Stimulated activated naive CD8-positive, alpha-beta T cell treated with anti-CD3 and anti-CD28 coated beads, Interleukin-15, Interleukin-2, amounts not matched to agents 100 ng/mL and 50 ng/mL, for 24 hours (primary cell): ENCODE measurements around the gene CBX7.

Experiments used
- H3K27ac Mint-ChIP-seq: one replicate; pipeline ENCODE4 v1.8.0; 2021; ENCODE audit warnings: mild to moderate bottlenecking, mixed read lengths
- H3K27me3 Mint-ChIP-seq: one replicate; pipeline ENCODE4 v1.8.0; 2021; ENCODE audit warnings: mixed read lengths
- H3K36me3 Mint-ChIP-seq: one replicate; pipeline ENCODE4 v1.8.0; 2021; ENCODE audit warnings: low read depth, mixed read lengths
- H3K4me1 Mint-ChIP-seq: one replicate; pipeline ENCODE4 v1.8.0; 2021; ENCODE audit warnings: low read depth, mixed read lengths
- H3K4me3 Mint-ChIP-seq: one replicate; pipeline ENCODE4 v1.8.0; 2021; ENCODE audit warnings: mild to moderate bottlenecking, mixed read lengths
- H3K9me3 Mint-ChIP-seq: one replicate; pipeline ENCODE4 v1.8.0; 2021; ENCODE audit warnings: mixed read lengths

The CBX7 gene

GRCh38 chr22:39152511-39153219 lies at the start of gene CBX7:
Gene CBX7, minus strand, starts transcription at chr22:39152680. Its CDS starts 236 bp downstream, at chr22:39152444.
- Mint-ChIP-seq H3K36me3 (peaks cover 10% of the 10 kb centered on the region), H3K4me1 (peaks cover 47% of the 10 kb centered on the region), H3K4me3 (peak within 1 kb of the TSS; percentile 84), H3K27me3 (peaks cover 16% of the 10 kb centered on the region), H3K27ac (peak within 1 kb of the TSS; percentile 68), H3K9me3 (no peaks in the 10 kb centered on the region)

- no peak overlapping the region for H3K27ac Mint-ChIP-seq
- H3K36me3 Mint-ChIP-seq = no peaks in the 10 kb centered on the region
- no peaks in the 10 kb centered on the region for H3K9me3 Mint-ChIP-seq
- no peaks in the 10 kb centered on the region for H3K4me1 Mint-ChIP-seq
- peaks cover 6% of the 10 kb centered on the region for H3K27me3 Mint-ChIP-seq
- H3K4me3 Mint-ChIP-seq = no peak overlapping the region
Observed at GRCh38 chr22:39197578-39197977, 45.1 kb upstream of the CBX7 start.

GRCh38 chr22:39194098-39194497 lies 41.6 kb upstream of the CBX7 start:
- Mint-ChIP-seq H3K4me1 (no peaks in the 10 kb centered on the region), H3K27me3 (peaks cover 6% of the 10 kb centered on the region), H3K9me3 (no peaks in the 10 kb centered on the region), H3K4me3 (no peak overlapping the region), H3K36me3 (no peaks in the 10 kb centered on the region), H3K27ac (no peak overlapping the region)

- H3K4me3 Mint-ChIP-seq = no peak overlapping the region
- H3K27me3 Mint-ChIP-seq = no peaks in the 10 kb centered on the region
- no peaks in the 10 kb centered on the region for H3K9me3 Mint-ChIP-seq
- no peaks in the 10 kb centered on the region for H3K4me1 Mint-ChIP-seq
- H3K27ac Mint-ChIP-seq = no peak overlapping the region
- H3K36me3 Mint-ChIP-seq = no peaks in the 10 kb centered on the region
Observed at GRCh38 chr22:39188809-39189208, 36.3 kb upstream of the CBX7 start.

GRCh38 chr22:39185601-39186012 lies 33.1 kb upstream of the CBX7 start:
- Mint-ChIP-seq H3K4me3 (no peak overlapping the region), H3K4me1 (no peaks in the 10 kb centered on the region), H3K27ac (no peak overlapping the region), H3K9me3 (peaks cover 3% of the 10 kb centered on the region), H3K27me3 (no peaks in the 10 kb centered on the region), H3K36me3 (no peaks in the 10 kb centered on the region)

- Mint-ChIP-seq H3K4me3 (no peak overlapping the region), H3K36me3 (no peaks in the 10 kb centered on the region), H3K27ac (no peak overlapping the region), H3K27me3 (no peaks in the 10 kb centered on the region), H3K4me1 (no peaks in the 10 kb centered on the region), H3K9me3 (peaks cover 3% of the 10 kb centered on the region)
Observed at GRCh38 chr22:39184586-39185577, 32.4 kb upstream of the CBX7 start.

GRCh38 chr22:39183991-39184585 lies 31.6 kb upstream of the CBX7 start:
- no peaks in the 10 kb centered on the region for H3K27me3 Mint-ChIP-seq
- H3K27ac Mint-ChIP-seq = no peak overlapping the region
- no peaks in the 10 kb centered on the region for H3K36me3 Mint-ChIP-seq
- peaks cover 3% of the 10 kb centered on the region for H3K9me3 Mint-ChIP-seq
- H3K4me3 Mint-ChIP-seq = no peak overlapping the region
- H3K4me1 Mint-ChIP-seq = no peaks in the 10 kb centered on the region

GRCh38 chr22:39182478-39183030 lies 30.1 kb upstream of the CBX7 start:
- Mint-ChIP-seq H3K27ac (no peak overlapping the region), H3K9me3 (peaks cover 3% of the 10 kb centered on the region), H3K36me3 (no peaks in the 10 kb centered on the region), H3K4me3 (no peak overlapping the region), H3K27me3 (no peaks in the 10 kb centered on the region), H3K4me1 (peaks cover 9% of the 10 kb centered on the region)

GRCh38 chr22:39181778-39182177 lies 29.3 kb upstream of the CBX7 start:
- no peak overlapping the region for H3K27ac Mint-ChIP-seq
- peaks cover 3% of the 10 kb centered on the region for H3K9me3 Mint-ChIP-seq
- H3K27me3 Mint-ChIP-seq = no peaks in the 10 kb centered on the region
- H3K36me3 Mint-ChIP-seq = no peaks in the 10 kb centered on the region
- H3K4me1 Mint-ChIP-seq = peaks cover 12% of the 10 kb centered on the region
- no peak overlapping the region for H3K4me3 Mint-ChIP-seq

- Mint-ChIP-seq H3K4me3 (no peak overlapping the region), H3K9me3 (peaks cover 3% of the 10 kb centered on the region), H3K27ac (no peak overlapping the region), H3K36me3 (no peaks in the 10 kb centered on the region), H3K4me1 (peaks cover 12% of the 10 kb centered on the region), H3K27me3 (no peaks in the 10 kb centered on the region)
Observed at GRCh38 chr22:39181356-39181755, 28.9 kb upstream of the CBX7 start.

GRCh38 chr22:39179841-39180335 lies 27.4 kb upstream of the CBX7 start:
- Mint-ChIP-seq H3K9me3 (peaks cover 3% of the 10 kb centered on the region), H3K4me3 (no peak overlapping the region), H3K27ac (no peak overlapping the region), H3K4me1 (peaks cover 15% of the 10 kb centered on the region), H3K36me3 (no peaks in the 10 kb centered on the region), H3K27me3 (no peaks in the 10 kb centered on the region)

- peaks cover 20% of the 10 kb centered on the region for H3K4me1 Mint-ChIP-seq
Observed at GRCh38 chr22:39179401-39179827, 26.9 kb upstream of the CBX7 start.

GRCh38 chr22:39178206-39179111 lies 26.0 kb upstream of the CBX7 start:
- Mint-ChIP-seq H3K27me3 (no peaks in the 10 kb centered on the region), H3K4me1 (peaks cover 29% of the 10 kb centered on the region), H3K4me3 (no peak overlapping the region), H3K27ac (no peak overlapping the region), H3K9me3 (peaks cover 3% of the 10 kb centered on the region), H3K36me3 (no peaks in the 10 kb centered on the region)

More at GRCh38 chr22:39179401-39179827, 26.9 kb upstream of the CBX7 start:
- H3K9me3 Mint-ChIP-seq = peaks cover 3% of the 10 kb centered on the region
- H3K27me3 Mint-ChIP-seq = no peaks in the 10 kb centered on the region
- no peak overlapping the region for H3K27ac Mint-ChIP-seq
- H3K4me3 Mint-ChIP-seq = no peak overlapping the region
- H3K36me3 Mint-ChIP-seq = no peaks in the 10 kb centered on the region

- peaks cover 36% of the 10 kb centered on the region for H3K4me1 Mint-ChIP-seq
- no peak overlapping the region for H3K27ac Mint-ChIP-seq
- H3K27me3 Mint-ChIP-seq = no peaks in the 10 kb centered on the region
- H3K4me3 Mint-ChIP-seq = no peak overlapping the region
- peaks cover 3% of the 10 kb centered on the region for H3K9me3 Mint-ChIP-seq
- H3K36me3 Mint-ChIP-seq = no peaks in the 10 kb centered on the region
Observed at GRCh38 chr22:39177791-39178190, 25.3 kb upstream of the CBX7 start.
